K562 (cell line): ENCODE measurements around the gene HSD17B10. TPM values are rescaled to one million over a fixed set of nuclear protein-coding genes. Genes with fewer than 3 reads are reported as not detected.

Experiments
- ERF ChIP-seq: fragments of 450-650 bp; formaldehyde crosslinking; IDR thresholded peaks from 2 replicates; pipeline ENCODE4 v1.4.0; 2020; ENCODE audit warnings: mild to moderate bottlenecking, mixed read lengths
- MBD2 ChIP-seq: sonication (generic); IDR thresholded peaks from 2 replicates; pipeline ENCODE4 v1.6.1; 2016; ENCODE audit warnings: low read depth, borderline replicate concordance
- ZNF318 ChIP-seq, 2 experiments: fragments of 450-650 bp; IDR thresholded peaks; 2 replicates each; pipeline ENCODE4 v1.6.1; 2016; ENCODE audit warnings: mild to moderate bottlenecking in 2 of 2, borderline replicate concordance in 1 of 2, low read depth in 1 of 2, moderate library complexity in 1 of 2
- polyA plus RNA-seq, 8 experiments: library from polyadenylated mRNA; depleted of rRNA in 4 of 8; stranded (reverse) in 5 of 8; unstranded in 3 of 8; fragments of >200 nt; fragmentation: Nextera tagmentation in 2 of 8; fragmentation: Illumina TruSeq in 1 of 8; extraction: Ambion mirVana in 2 of 8; extraction: Trizol in 1 of 8; gene quantifications; 2 replicates each; pipeline versions ENCODE4 v1.2.1 to v1.2.3, GENCODE V29; 2011 to 2014; ENCODE audit warnings: inconsistent platforms in 1 of 8, missing spikeins in 1 of 8
- total RNA-seq, 7 experiments: library from RNA; depleted of rRNA in 6 of 7; stranded (reverse); fragments of >200 nt in 6 of 7; fragmentation: Illumina TruSeq in 2 of 7; extraction: Trizol in 2 of 7; gene quantifications; 2 replicates each; pipeline versions ENCODE4 v1.2.1 to v1.2.3, GENCODE V29; 2011 to 2021; ENCODE audit warnings: low replicate concordance in 1 of 7
- TF ChIP-seq, protein P1 (sequence below): fragments of 200-600 bp; sonication (generic); IDR thresholded peaks from one replicate; pipeline ENCODE4 v1.6.1; 2012; ENCODE audit warnings: mild to moderate bottlenecking, low read depth, low read length, inconsistent platforms

Gene HSD17B10
- total and polyA plus RNA-seq, 9 of the 15 experiments (the other 6 are each of a cell fraction or from before 2014, with no cell fraction given): 45.3 to 221 (median 186) TPM

DNA sequence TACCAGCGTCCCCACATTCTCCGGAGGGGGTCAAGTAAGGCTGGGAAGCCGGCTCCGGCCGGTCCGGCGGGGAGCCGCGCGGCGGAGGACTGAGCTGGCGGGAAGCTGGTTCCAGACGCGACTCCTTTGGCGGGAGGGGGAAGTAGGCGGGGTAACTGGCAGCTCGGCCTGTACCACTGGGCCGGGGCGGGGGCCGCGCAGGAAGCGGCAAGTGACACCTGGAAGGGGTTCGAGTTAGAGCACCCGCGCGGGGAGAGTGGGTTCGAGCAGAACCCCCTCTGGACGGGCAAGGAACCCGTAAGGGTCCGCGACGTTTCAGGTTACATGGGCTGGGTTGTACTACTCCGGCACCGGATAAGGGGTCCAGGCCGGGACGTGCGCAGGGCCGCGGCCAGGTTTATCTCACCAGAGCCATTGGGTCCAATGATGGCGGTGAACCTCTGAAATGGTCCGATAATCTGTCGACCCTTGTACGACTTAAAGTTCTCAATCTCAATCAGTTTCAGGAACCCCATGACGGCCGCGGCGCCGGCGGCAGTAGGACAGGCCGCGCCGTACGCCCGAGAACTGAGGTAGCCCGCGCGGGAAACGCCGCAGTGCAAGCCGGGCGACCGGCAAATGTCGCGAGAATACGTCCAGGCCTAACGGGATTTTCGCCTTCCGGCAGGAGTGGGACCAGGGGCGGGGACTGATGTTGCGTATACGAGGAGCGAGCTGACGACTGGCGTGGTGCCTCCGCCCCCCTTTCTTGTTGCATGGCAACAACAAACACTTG is 11.9 kb downstream of the HSD17B10 start, which contains the start of gene SMC1A (continued):
- TF ChIP-seq ZNF318 (IDR thresholded peaks at IDR 0.05; ENCODE audit: borderline replicate concordance in 1 of 2, low read depth in 1 of 2): no peak
- TF ChIP-seq MBD2: peak; percentile 72; the same call in 1 of the 2 replicates
- TF ChIP-seq ERF (CRISPR knock-in tag): no peak
- TF ChIP-seq, protein P1, sequence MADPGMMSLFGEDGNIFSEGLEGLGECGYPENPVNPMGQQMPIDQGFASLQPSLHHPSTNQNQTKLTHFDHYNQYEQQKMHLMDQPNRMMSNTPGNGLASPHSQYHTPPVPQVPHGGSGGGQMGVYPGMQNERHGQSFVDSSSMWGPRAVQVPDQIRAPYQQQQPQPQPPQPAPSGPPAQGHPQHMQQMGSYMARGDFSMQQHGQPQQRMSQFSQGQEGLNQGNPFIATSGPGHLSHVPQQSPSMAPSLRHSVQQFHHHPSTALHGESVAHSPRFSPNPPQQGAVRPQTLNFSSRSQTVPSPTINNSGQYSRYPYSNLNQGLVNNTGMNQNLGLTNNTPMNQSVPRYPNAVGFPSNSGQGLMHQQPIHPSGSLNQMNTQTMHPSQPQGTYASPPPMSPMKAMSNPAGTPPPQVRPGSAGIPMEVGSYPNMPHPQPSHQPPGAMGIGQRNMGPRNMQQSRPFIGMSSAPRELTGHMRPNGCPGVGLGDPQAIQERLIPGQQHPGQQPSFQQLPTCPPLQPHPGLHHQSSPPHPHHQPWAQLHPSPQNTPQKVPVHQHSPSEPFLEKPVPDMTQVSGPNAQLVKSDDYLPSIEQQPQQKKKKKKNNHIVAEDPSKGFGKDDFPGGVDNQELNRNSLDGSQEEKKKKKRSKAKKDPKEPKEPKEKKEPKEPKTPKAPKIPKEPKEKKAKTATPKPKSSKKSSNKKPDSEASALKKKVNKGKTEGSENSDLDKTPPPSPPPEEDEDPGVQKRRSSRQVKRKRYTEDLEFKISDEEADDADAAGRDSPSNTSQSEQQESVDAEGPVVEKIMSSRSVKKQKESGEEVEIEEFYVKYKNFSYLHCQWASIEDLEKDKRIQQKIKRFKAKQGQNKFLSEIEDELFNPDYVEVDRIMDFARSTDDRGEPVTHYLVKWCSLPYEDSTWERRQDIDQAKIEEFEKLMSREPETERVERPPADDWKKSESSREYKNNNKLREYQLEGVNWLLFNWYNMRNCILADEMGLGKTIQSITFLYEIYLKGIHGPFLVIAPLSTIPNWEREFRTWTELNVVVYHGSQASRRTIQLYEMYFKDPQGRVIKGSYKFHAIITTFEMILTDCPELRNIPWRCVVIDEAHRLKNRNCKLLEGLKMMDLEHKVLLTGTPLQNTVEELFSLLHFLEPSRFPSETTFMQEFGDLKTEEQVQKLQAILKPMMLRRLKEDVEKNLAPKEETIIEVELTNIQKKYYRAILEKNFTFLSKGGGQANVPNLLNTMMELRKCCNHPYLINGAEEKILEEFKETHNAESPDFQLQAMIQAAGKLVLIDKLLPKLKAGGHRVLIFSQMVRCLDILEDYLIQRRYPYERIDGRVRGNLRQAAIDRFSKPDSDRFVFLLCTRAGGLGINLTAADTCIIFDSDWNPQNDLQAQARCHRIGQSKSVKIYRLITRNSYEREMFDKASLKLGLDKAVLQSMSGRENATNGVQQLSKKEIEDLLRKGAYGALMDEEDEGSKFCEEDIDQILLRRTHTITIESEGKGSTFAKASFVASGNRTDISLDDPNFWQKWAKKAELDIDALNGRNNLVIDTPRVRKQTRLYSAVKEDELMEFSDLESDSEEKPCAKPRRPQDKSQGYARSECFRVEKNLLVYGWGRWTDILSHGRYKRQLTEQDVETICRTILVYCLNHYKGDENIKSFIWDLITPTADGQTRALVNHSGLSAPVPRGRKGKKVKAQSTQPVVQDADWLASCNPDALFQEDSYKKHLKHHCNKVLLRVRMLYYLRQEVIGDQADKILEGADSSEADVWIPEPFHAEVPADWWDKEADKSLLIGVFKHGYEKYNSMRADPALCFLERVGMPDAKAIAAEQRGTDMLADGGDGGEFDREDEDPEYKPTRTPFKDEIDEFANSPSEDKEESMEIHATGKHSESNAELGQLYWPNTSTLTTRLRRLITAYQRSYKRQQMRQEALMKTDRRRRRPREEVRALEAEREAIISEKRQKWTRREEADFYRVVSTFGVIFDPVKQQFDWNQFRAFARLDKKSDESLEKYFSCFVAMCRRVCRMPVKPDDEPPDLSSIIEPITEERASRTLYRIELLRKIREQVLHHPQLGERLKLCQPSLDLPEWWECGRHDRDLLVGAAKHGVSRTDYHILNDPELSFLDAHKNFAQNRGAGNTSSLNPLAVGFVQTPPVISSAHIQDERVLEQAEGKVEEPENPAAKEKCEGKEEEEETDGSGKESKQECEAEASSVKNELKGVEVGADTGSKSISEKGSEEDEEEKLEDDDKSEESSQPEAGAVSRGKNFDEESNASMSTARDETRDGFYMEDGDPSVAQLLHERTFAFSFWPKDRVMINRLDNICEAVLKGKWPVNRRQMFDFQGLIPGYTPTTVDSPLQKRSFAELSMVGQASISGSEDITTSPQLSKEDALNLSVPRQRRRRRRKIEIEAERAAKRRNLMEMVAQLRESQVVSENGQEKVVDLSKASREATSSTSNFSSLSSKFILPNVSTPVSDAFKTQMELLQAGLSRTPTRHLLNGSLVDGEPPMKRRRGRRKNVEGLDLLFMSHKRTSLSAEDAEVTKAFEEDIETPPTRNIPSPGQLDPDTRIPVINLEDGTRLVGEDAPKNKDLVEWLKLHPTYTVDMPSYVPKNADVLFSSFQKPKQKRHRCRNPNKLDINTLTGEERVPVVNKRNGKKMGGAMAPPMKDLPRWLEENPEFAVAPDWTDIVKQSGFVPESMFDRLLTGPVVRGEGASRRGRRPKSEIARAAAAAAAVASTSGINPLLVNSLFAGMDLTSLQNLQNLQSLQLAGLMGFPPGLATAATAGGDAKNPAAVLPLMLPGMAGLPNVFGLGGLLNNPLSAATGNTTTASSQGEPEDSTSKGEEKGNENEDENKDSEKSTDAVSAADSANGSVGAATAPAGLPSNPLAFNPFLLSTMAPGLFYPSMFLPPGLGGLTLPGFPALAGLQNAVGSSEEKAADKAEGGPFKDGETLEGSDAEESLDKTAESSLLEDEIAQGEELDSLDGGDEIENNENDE: no peak
